ENCODE data around the gene RPL13. TPM values are rescaled to one million over a fixed set of nuclear protein-coding genes. Genes with fewer than 3 reads are reported as not detected.

RPL13 gene
- total and polyA plus RNA-seq, 2 of the 8 experiments (the other 6 are each of a cell fraction or from before 2014, with no cell fraction given): 2,162 to 7,384 TPM

DNA sequence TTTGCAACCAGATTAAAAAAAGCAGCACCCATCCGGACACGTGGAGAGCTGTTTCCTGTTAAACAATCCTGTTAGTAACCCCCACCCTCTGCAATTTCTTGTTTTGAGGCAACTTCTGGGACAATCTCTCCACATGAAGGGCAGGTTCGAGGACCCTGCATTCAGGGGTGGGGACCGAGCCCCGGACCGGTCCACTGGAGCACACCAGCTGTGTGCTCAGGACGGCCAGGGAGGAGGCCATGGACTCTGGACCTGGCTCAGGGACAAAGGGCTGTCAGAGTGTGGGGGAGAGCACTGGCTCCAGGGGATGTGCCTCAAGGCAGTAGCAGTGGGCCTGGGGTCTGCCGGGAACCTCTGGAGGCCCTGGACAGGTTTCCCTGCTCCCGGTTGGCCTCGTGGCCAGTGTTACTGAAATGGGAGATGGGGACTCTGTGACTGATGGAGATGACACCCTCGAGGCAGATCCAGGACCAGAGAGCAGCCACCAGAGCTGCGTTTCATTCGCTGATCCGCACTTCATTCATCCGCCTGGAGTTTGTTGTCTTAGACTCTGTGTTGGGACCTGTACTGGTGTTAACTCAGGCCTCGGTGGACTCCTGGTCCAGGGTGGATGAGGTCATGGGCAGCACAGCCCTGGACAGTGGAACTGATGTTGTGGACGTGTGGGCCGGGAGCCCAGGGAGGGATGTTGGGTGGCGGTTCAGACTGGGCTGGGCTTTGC is 12.2 kb downstream of the RPL13 start (continued):
- TF ChIP-seq, protein P1, sequence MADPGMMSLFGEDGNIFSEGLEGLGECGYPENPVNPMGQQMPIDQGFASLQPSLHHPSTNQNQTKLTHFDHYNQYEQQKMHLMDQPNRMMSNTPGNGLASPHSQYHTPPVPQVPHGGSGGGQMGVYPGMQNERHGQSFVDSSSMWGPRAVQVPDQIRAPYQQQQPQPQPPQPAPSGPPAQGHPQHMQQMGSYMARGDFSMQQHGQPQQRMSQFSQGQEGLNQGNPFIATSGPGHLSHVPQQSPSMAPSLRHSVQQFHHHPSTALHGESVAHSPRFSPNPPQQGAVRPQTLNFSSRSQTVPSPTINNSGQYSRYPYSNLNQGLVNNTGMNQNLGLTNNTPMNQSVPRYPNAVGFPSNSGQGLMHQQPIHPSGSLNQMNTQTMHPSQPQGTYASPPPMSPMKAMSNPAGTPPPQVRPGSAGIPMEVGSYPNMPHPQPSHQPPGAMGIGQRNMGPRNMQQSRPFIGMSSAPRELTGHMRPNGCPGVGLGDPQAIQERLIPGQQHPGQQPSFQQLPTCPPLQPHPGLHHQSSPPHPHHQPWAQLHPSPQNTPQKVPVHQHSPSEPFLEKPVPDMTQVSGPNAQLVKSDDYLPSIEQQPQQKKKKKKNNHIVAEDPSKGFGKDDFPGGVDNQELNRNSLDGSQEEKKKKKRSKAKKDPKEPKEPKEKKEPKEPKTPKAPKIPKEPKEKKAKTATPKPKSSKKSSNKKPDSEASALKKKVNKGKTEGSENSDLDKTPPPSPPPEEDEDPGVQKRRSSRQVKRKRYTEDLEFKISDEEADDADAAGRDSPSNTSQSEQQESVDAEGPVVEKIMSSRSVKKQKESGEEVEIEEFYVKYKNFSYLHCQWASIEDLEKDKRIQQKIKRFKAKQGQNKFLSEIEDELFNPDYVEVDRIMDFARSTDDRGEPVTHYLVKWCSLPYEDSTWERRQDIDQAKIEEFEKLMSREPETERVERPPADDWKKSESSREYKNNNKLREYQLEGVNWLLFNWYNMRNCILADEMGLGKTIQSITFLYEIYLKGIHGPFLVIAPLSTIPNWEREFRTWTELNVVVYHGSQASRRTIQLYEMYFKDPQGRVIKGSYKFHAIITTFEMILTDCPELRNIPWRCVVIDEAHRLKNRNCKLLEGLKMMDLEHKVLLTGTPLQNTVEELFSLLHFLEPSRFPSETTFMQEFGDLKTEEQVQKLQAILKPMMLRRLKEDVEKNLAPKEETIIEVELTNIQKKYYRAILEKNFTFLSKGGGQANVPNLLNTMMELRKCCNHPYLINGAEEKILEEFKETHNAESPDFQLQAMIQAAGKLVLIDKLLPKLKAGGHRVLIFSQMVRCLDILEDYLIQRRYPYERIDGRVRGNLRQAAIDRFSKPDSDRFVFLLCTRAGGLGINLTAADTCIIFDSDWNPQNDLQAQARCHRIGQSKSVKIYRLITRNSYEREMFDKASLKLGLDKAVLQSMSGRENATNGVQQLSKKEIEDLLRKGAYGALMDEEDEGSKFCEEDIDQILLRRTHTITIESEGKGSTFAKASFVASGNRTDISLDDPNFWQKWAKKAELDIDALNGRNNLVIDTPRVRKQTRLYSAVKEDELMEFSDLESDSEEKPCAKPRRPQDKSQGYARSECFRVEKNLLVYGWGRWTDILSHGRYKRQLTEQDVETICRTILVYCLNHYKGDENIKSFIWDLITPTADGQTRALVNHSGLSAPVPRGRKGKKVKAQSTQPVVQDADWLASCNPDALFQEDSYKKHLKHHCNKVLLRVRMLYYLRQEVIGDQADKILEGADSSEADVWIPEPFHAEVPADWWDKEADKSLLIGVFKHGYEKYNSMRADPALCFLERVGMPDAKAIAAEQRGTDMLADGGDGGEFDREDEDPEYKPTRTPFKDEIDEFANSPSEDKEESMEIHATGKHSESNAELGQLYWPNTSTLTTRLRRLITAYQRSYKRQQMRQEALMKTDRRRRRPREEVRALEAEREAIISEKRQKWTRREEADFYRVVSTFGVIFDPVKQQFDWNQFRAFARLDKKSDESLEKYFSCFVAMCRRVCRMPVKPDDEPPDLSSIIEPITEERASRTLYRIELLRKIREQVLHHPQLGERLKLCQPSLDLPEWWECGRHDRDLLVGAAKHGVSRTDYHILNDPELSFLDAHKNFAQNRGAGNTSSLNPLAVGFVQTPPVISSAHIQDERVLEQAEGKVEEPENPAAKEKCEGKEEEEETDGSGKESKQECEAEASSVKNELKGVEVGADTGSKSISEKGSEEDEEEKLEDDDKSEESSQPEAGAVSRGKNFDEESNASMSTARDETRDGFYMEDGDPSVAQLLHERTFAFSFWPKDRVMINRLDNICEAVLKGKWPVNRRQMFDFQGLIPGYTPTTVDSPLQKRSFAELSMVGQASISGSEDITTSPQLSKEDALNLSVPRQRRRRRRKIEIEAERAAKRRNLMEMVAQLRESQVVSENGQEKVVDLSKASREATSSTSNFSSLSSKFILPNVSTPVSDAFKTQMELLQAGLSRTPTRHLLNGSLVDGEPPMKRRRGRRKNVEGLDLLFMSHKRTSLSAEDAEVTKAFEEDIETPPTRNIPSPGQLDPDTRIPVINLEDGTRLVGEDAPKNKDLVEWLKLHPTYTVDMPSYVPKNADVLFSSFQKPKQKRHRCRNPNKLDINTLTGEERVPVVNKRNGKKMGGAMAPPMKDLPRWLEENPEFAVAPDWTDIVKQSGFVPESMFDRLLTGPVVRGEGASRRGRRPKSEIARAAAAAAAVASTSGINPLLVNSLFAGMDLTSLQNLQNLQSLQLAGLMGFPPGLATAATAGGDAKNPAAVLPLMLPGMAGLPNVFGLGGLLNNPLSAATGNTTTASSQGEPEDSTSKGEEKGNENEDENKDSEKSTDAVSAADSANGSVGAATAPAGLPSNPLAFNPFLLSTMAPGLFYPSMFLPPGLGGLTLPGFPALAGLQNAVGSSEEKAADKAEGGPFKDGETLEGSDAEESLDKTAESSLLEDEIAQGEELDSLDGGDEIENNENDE (IDR thresholded peaks at IDR 0.05; ENCODE audit: insufficient replicate concordance, low read length): no peak
- TF ChIP-seq GABPA (IDR thresholded peaks at IDR 0.05; ENCODE audit: borderline replicate concordance, insufficient read depth, low read length): no peak
- no peak for TF ChIP-seq ASH2L (IDR thresholded peaks at IDR 0.05; ENCODE audit: low read length)

Measured in H1 (cell line).